ENCODE data around the gene POLR2L. TPM values are rescaled to one million over a fixed set of nuclear protein-coding genes. Genes with fewer than 3 reads are reported as not detected.

The POLR2L gene
- polyA plus RNA-seq, 4 donors = 75.4 to 128 (median 87.2) TPM

DNA sequence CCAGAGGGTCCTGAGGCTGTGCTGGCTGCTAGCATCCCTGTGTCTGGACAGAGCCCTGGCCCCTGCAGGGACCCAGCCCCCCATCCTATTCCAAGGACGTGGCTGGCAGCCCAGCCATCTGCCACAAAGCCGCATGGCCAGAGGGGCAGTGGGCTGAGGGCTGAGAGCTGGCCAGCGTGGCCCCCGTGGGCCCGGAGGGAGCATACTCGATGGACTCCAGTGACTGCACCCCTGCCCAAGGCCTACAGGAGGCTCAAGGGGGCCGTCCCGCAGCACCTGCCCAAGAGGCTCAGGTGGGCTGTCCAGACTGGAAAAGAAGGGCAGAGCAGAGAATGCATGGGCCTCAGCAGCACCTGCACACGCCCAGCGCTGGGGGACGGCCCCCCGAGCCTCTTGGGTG lies 13.5 kb upstream of the POLR2L start:
- no peak for DNase-seq (ENCODE audit: low read depth in 4 of 4, low spot score in 3 of 4)

DNA sequence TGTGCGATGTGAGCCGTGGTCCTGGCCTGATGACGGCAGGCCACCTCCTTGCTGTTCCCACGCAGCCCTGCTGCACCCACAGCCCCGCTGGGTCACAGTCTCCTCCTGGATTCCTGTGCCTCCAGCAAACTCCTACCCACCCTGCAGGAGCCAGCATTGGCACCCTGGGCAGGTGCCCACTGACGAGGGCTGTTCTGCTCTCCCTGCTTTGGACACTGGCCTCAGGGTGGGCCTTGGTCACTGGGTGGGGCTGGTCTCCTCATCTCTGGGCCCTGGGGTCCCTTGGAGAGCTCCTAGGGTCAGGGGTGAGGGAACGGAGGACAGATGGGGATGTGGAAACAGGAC lies 13.0 kb upstream of the POLR2L start:
- no peak for DNase-seq (ENCODE audit: low read depth in 4 of 4, low spot score in 3 of 4)

DNA sequence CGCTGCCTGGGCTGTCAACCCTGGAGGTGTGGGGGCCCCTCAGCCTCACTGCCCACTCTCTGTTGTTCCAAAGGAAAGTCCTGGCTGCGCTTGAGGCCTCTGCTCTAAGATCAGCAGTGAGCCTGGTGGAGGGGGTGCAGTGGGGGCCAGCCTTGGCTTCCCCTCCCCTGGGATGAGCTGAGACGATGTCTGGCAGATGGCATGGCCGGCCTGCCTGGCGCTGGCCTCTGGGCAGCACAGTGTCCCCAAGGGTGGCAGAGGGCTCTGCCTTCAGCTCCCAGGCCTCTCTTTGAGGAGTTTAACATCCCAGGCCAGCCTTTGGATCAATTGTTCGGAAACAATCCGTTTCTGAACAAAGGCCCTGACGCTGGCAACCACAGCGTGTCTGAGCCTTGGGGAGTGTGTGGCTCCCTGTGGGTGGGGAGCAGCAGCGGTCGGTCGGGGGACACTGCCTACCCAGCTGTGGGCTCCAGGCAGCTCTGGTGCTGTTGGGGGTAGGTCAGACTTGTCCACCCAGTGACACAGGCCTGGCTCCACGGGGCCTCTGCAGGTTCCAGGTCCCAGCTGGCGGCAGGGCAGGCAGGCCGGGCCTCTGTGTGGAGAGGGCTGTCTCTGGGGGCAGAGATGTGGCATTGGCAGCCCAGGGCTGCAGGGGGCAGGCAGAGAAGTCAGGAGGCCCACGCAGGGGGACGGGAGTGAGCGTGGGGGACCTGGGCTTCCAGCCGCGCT lies 12.4 kb upstream of the POLR2L start:
- no peak for DNase-seq (ENCODE audit: low read depth in 4 of 4, low spot score in 3 of 4)

DNA sequence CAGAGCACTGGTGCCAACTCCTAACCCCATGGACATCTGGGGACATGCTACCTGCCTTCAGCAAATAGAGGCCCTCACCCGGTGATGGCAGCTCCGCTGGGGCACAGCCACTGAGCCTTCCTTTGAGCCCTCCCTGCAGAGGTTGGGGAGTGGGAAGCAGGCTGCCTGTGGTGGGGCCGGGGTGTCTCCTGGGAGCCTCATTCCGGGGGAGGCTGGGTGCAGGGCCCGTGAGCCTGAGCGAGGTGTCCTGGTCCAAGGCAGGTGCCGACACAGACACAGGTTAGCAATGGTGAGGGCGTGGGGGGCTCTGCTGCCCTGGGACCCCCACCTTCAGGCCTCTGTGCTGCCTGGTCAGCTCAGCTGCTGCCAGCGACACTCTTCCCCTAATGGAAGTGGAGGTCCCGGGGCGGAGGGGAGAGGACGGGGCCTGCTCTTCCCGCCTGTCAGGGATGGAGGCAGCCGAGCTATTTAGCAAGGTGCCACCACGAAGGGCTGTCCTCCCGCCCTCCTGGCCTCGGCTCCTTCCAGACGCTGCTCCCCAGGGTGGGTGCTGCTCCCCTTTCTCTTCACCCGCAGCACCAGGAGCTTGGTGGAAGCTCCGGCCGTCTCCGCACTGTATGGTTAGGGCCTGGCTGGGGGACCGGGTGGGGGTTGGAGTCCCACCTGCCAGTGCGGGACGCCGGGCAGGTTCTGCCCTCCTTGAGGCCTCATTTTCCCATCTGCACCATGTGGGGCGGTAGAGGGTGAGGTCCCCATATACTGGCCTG lies 11.5 kb upstream of the POLR2L start:
- no peak for DNase-seq (ENCODE audit: low read depth in 4 of 4, low spot score in 3 of 4)

DNA sequence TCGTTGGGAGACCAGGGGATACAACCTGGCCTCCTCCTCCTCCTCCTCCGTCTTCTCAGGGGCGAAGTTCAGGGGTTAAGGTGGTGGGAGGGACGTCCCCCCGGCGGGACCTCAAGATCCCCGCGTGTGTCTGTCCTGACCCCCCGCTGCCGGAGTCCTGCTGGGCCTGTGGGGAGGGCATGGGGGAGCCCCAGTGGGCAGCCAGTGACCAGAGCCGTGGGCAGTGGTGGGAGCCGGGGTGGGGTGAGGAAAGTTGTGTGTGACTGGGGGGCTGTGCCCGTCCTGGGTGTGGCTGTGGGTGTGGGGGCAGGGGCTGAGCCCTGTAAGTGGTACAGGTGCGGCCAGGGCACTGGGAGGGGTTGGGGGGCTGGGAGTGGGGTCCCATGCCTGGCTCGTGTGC lies 10.4 kb upstream of the POLR2L start:
- DNase-seq (ENCODE audit: low read depth in 4 of 4, low spot score in 3 of 4) = no peak

DNA sequence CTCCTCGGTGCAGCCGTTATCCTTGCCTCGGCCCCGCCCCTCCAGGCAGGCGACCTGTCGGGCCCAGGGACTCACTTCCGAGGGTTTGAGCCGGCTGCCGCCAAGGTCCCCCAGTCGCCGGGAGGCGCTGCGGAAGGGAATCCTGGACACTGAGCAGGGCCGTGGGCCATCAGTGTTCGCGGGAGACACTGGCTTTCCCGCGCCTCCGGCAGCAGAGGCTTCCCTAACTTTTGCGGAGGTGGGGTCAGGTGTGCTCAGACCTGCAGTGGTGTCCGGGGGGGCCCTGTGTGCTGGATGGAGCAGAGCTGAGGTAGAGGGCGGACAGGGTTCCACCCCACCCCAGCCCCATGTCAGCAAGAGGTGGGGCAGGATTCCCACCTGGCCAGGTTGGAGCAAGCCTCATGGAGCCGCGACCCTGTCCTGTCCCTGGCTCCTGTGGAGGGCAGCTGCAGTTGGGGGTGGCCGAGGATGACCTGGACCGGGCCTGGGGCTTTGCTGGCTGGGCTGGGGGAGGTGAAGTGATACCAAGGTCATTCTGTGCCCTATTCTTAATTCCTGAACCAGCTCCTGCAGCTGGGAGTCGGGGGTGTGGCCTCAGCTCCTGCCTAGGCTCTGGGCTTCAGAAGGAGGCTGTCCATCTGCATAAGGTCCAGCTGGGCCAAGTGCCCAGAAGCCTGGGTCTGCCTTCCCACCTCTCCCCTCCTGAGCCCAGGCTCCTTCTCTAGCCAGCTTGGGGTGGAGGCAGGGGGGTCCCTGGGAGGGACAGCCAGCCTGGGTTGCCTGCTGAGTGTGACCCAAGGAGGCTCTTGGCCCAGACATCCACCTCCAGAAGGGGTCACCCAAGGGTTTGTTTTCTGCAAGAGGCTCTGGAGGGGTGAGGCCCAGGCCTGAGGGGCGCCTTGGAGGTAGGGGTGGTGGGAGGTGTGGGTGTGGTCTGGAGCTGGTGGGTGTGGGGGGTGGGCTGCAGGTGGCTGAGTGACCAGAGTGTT lies 8.7 kb upstream of the POLR2L start:
- DNase-seq (ENCODE audit: low read depth in 4 of 4, low spot score in 3 of 4) = no peak

DNA sequence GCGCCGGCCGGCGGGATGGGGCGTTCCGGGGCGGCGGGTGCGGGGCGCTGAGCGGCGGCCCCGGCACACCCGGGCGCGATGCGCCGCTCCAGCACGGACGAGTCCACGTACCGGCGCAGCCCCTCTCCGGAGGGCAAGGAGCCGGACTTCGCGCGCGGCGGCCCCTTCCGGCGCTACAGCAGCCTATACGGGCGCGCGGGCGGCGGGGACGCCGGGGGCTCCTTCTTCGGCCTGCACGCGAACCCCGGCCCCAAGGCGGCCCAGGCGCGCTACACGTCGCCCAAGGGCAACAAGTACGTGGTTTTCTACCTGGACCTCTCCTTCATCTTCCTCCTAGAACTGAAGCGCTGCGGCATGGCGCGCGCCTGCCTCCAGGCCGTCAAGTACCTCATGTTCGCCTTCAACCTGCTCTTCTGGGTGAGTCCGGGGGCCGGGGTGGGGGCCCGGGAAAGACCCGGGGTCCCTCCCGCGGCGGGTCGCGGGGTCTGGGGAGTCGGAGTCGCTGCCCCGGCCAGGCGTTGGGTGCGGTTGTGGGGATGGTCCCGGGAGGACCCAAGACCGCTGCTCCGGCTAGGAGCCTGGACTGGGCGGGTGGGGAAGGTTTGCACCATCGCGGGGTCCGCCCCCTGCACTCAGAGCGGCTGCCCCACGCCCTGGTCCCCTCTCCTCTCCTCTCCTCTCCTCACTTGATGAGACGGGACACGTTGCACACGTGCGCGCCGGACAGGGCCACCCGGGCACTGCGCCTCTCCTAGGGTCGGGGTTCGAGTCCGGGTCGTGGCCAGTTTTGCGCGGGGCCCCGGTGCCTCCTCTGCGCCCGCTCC lies 7.8 kb upstream of the POLR2L start:
- no peak for DNase-seq (ENCODE audit: low read depth in 4 of 4, low spot score in 3 of 4)

DNA sequence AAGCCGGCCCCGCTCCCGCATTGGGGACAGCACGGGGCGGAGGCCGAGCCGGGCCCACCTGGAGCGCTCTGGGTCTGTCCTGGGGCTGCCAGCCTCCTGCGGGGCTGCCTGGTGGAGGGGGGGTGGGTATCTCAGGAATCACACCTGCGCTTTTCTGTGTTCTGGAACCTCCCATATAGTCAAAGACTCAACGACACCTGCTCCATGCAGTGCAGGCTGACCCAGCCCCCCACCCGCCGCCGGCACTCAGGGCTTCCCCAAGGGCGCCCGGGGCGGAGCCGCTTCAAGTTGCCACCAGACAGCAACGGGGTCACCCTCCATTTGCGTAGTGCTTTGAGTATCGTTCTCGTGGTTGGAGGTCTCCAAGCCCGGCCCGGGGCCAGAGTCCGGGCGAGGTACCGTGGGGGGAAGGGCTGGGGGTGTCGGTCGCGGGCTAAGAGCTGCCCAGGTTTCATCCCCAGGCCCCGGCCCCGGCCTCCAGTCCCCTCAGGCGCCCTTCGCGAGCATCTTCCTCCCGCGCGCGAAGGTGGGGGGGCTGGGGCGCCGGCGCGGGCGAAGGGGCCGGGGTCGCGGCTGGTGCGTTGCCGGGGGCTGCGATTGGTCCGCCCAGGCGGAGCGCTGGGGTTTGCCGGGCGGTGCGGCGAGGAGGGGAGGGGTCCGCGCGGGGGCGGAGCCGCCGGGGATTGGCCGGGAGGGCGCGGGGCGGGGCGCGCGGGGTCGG lies 6.9 kb upstream of the POLR2L start:
- DNase-seq (ENCODE audit: low read depth in 4 of 4, low spot score in 3 of 4) = no peak

DNA sequence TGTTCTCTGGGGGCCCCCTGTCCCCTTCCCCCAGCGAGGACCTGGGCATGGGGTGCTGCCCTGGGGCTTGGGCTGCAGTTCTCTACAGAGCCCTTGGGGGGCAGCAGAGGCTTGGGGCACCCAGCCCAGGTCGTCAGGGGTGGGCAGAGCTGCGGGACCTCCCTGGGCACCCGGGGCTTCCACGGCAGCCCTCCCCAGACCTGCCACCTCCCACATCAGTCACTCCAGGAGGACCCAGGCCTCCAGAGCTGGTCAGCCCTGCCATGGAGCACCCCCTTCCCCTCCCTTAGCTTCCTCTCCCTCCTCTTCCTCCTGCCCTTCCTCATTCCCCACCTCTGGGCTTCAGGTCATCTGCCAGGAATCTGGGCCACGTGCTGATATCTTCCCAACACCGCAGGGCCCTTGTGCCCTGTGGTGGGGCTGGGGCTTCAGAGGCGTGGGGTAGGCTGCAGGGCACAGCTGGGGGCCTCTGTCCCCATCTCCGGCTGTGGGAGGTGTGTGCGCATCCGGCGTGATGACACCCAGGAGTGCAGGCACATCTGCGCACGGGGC lies 6.1 kb upstream of the POLR2L start:
- DNase-seq (ENCODE audit: low read depth in 4 of 4, low spot score in 3 of 4) = no peak

DNA sequence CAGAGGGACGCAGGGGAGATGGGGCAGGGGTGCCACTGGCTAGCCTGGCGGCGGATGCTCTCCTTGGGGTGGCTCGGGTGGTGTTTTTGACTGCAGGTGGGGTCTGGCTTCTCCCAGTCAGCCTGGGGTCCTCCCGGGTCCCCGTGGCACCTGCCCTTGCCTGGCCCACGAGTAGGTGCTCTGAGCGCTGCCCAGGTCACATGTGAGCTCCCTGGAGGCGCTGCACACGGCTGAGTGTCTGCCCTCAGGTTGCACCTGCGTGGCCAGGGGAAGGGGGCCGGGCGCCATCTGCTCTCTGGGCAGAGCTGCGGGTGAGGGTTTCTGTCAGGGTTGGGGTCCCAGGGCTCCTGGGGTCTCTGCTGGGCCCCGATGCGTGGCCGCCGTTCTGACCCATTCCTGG lies 5.5 kb upstream of the POLR2L start:
- DNase-seq (ENCODE audit: low read depth in 4 of 4, low spot score in 3 of 4) = no peak

DNA sequence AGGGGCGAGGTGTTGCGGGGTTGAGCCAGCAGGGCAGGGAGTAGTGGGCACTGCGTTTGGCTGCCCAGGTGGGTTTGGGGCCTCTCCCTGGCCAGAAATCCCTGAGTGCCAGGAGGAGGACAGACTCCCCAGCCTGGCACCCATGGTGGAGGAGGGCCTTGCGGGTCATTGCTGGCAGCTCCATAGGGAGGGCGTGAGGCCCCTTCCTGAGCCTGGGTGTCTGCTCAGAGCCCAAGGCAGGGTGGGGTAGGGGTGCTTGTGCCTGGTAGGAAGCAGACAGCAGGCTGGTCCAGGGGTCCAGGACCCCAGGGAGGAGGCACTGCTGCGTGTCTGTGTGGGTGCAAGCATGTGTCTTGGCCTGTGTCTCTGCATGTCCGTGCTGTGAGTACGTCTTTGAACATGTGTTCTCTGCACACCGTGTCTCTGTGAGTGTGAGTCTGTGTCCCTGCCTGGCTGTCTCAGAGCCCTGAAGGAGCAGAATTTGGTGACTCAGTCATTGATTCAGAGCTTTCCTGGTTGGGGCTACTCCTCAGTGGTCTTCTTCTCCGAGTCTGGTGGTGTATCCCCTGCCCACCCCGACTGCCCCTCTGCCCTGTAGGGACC lies 4.3 kb upstream of the POLR2L start:
- no peak for DNase-seq (ENCODE audit: low read depth in 4 of 4, low spot score in 3 of 4)

DNA sequence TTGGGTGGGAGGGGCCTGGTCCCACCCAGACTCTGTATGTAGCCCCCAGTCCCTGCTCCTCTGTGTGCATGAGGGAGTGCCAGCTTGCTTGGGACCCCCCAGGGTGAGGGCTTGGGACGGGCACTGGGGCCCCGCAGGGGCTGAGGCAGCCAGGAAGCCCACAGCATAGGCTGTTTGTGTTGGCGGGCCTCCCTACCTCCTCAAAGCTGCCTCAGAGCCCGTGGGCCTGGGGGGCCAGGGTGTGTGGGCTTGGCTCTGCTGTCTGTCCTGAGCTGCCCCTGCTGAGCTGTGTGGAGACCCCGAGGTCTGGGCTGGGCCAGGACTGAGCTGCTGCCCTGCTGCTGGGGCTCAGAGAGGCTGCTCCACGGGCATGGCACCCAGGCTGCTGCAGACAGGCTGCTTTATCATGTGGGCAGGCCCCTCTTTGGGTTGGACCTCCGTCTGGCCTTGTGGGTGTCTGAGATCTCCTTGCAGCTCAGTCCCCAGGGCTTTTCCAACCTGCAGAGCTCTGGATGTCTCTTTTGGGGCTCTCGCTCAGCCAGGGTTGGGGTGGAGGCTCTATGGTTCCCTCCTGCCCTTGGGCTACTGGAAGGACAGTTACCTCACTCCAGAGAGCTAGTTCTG lies 3.7 kb upstream of the POLR2L start:
- DNase-seq (ENCODE audit: low read depth in 4 of 4, low spot score in 3 of 4) = no peak

DNA sequence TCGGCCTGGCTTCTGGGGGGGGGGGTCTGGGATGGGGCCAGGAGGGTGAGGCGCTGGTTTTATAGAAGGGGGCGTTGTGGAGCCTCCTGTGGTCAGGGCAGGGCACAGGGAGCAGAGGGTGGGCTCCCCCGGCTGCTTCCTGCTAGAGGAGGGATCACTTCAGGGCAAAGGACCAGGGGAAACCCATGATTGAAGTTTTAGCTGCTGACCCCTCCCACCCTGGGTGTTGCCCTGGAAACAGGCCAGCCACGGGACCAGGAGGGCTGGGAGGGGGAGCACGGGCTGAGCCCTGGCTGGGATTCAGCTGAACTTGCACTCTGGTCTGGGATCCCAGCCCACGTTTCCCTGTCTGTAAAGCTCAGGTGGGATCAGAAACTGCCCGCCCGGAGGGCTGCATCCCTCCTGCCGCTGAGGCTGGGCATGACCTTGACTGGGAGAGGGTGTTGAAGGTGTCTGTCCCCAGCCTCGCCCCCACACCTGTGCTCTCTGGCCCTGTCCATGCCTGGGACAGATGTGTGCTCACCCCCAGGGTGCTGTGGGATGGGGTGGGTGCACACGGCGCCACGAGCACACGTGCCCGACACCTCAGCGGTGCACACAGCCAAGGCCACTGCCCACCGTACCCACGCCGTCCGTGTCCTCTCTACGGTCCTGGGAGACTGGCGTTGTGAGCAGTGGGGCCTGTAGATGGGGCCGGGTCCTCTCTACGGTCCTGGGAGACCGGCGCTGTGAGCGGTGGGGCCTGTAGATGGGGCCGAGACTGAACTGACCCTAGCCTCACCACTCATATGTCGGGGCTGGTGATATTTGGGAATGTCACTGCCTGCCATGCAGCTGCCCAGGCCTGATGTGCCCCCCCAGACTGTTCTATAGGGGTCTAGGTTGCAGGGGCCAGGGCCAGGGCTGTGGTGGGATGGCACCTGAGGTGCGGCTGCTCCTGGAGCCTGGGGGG lies 2.6 kb upstream of the POLR2L start:
- DNase-seq (ENCODE audit: low read depth in 4 of 4, low spot score in 3 of 4) = peak in 1 of 4 donors; percentile 75

DNA sequence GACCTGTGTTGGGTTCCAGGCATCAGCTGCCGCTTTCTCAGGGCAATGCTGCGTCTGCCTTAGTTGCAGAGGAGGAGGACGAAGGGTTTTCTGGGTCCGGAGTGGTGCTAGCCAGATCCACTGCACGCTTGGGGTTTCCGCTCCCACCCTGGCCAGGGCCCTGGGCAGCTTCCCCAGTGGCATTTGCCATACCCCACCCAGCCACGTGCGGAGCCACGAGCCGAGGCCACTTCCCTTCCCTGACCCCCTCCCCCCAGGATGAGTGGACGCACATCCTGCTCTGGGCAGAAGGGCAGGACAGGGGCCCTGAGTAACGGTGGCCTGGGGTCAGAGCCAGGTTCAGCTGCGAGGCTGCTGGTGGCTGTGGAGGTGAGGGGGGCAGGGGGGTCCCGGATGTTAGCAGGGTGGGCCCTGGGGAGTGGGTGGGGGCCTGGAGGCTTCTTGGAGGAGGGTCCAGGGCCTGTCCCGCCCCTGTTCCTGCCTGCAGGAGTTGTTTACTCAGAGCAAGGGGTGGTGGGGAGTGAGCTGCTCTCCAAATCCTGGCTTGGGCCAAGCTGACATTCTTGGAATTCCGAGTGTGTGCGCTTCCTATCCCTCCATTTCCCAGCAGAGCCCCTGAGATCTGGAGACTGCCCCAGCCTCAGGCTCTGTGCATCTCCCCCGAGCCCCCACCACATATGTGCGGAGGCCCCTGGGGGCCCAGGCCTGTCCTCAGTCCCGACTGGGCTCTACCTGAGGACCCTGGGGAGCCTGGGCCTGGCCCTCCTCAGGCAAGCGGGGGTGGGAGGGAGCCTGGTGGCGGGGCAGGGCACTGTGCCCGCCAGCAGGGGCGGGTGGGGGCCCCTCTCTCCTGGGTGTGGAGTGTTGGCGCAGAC lies 1.7 kb upstream of the POLR2L start:
- no peak for DNase-seq (ENCODE audit: low read depth in 4 of 4, low spot score in 3 of 4)

DNA sequence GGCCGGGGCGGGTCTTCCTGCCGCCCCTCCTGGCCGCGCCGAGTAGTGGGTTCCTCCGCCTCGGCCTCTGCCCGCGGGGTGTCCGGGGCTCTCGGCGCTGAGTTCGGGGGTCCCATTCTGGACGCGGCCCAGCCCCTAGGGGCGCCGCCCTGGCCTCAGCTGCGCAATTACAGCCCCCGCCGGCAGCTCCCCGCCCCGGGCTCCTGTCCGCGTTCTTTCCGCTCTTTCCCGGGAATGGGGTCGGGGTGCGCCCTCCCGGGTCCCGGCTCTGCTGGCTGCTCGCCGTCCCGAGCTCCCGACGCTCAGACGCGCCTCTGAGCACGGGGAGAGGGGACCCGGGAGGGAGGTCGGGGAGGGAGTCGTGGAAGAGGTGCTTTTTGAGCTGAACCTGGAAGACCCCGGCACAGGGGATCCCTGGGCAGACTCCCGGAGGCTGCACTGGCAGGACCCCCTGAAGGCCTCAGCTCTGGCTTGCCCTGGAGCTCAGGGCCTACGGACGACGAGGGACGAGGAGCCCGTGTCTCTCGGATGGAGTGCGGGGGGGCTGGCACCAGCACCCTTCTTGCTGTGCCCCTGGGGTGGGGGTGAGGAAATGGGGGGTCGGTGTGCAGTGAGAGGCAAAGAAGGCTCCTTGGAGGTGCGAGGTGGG lies 881 bp upstream of the POLR2L start:
- DNase-seq (ENCODE audit: low read depth in 4 of 4, low spot score in 3 of 4) = no peak

DNA sequence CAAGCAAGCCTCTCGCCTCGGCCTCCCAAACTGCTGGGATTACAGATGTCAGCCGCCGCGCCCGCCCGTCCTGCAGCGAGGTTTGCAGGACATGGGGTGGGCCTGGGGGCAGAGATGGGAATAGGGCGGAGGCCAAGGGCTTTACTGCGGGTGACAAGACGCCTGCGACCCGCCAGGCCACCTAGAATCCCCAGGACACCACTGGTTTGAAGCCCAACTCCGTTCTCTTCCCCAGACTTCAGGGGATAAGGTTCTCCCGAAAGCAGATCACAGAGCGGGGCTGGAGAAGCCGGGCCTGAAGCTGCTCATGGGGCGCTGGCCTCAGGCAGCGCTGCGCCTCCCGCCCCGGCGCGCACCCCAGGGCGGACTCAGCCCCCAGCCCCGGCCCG lies 354 bp downstream of the POLR2L start:
- DNase-seq (ENCODE audit: low read depth in 4 of 4, low spot score in 3 of 4) = no peak

Measured in left renal pelvis (tissue), 4 donors.